Measurements from ENCODE around the gene FOXK2. TPM values are rescaled to one million over a fixed set of nuclear protein-coding genes. Genes with fewer than 3 reads are reported as not detected.

Gene FOXK2
- 34.2 TPM for total RNA-seq

DNA sequence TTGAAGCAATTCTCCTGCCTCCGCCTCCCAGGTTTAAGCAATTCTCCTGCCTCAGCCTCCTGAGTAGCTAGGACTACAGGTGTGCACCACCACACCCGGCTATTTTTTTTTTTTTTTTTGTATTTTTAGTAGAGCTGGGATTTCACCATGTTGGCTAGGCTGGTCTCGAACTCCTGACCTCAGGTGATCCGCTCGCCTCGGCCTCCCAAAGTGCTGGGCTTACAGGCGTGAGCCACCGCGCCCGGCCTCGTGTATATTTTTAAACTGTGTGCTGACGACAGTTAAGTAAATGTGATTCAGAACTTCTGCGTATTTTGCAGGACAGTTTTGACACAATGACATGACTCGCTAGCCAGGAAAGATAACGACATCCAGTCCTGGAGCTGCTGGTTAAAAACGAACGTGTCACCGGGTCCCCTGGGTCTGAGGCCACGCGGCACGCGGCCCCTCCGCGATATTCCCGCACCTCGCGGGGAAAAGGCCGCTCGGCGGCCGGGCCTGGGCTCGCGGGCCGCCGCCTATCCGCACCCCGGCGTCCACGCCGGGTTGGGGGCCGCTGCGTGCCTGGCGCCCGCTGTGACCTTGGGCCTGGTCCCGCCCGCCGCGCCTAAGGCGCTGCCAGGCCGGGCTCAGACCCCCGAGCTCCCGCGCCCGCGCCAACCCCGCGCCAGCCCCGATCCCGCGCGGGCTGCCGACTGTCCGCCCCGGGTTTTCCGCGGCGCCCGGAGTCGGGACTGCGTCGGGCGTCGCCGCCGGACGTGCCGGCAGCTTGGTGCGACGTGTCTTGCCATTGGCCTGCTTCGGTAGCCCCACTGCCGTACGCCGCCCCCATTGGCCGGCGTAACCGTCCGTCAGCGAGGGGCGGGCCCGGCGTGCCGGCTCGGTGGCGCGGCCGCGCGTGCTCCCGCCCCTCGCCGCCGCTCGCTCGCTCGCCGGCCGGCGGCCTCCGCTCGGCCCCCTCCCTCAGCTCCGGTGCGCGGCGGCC is at the start of gene FOXK2:
FOXK2 (plus strand) TSS at position 907 of the 985 bp plus-strand sequence. CDS start 157 bp downstream, outside the sequence.
- ATAC-seq, result peak; percentile 98

DNA sequence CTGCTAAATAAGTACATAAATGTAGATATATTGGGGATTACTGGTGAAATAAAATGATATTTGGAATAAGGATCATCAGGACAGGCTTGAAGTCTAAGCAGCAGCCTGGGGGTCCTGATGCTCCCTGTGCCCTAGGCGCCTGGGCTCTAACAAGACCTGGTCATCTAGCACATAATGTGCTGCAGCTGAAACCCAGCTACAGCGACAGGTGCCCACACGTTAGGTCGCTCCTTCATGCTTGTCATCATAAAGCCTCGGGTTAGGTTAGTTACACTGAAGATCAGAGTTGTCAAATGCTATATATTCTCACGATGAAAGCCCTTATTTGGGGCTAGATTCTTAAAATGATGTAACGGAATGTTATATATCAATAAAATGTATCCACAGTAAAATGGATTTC is 49.5 kb upstream of the FOXK2 start:
- no peak for ATAC-seq

DNA sequence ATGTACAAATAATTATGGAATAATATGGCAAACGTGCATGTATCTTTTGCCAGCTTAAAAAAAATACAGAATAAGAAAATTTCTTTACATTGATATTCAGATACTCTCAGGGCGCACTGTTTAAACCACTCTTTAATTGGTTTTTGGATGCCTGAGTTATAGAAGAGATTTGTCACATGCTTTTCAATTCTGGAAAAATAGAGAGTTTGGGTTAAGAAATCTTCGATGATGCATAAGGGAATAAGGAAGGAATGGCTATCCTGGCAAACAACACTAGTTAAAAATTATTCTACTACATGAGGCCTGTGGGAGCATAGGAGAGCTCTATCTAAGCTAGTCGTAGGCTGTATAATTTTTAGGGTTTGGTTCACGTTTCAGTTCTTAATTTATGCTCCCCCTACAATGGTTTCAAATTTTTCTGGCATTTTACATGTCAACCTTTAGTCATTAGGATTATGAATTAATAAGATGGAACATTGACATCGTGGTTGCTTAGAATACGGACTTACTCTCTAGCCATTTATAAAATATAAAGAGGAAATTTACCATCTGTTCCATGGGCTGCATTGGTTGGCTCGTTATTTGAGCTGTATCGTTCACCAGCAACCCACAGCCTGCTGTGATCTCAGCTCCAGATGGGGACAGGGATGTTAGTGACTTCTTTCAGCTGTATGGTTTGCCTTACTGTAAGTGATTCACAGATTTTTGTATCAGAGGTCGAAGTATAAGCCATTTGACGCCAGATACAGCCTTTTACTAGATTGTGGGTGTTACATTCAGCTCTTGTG is 45.1 kb upstream of the FOXK2 start:
- ATAC-seq, result no peak

DNA sequence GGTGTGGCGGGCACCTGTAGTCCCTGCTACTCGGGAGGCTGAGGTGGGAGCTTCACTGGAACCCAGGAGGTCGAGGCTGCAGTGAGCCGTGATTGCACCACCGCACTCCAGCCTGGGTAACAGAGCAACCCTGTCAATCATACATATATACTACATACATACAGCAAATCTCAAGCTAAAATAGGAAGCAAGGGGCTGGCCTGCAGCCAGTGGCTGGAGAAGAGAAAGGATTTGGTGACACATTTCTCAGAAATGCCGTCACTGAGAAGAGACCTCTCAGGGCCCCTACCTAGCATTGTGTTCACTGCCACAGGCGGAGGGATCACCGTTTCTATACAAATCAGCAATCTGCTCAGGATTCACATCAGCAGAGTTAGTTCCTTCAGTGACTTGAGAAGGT is 44.1 kb upstream of the FOXK2 start:
- no peak for ATAC-seq

DNA sequence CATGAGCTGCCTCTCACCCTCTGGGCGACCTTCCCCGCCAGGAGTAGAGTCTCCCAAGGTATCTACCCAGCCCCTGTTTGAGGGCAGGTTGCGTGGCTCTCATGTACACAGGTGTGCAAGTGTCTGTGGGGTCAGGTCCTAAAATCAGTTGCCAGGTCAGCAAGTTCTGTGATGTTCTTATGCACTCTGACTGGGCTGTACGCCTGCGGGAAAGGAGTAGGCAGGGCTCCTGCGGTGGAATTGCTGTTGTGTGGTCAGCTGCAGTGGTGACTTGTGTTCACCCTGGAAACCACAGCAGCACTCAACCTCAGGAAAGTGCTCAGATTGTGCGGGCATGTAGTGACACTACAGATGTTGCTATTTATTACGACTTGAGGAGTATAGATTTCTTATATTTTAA is 41.6 kb upstream of the FOXK2 start:
- ATAC-seq, result no peak

DNA sequence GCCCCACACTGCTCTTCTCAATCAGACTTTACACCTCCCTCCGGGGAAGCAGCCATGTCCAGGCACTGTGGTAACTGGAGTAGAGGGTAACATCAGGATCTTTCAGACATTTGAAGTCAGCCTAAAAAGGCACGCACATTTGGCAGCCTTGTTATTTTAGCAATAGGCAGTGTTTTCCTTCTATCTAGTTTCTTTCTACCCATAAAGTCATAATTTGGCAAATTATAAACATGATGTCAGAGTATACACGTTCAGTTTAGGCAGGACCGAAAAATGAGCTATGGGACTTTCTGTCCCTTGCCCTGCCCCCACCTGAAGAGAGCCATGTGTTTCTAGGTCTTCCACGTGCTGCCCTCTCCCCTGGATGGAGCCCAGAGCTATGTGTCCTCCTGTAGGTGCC is 39.9 kb upstream of the FOXK2 start:
- no peak for ATAC-seq

DNA sequence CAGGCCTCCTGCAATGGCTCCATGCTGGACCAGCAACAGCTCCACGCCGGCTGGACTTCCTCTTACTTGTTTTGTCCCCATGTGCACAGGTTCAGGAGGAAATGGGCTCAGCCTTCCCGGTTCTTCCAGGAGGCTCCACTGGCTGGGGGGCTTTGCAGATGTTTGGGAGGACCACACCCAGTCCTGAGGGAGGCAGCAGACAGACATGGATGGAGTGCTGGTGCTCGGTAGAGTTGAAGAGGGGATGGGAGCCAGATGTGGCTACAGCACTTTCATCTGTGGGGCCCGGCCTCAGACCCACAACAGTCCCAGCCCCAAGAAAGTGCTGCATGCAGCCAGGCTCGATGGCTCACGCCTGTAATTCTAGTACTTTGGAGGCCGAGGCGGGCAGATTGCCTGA is 39.2 kb upstream of the FOXK2 start:
- no peak for ATAC-seq

DNA sequence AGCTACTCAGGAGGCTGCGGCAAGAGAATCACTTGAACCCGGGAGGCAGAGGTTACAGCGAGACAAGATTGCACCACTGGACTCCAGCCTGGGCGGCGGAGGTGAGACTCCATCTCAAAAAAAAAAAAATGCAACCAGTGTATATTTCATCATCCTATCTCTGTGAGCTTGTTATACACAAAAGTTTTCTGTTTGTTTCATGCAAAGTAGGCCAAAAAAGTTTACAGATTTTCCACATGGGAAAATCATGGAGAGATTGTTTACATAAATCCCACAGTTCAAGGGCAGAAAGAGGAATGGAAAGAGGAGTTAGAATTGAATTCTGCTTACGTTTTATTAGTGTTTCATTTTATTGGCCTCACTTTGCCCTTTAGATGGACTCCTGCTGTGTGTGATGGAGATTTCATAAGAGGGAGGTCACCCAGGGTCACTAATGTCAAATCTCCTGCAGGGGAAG is 36.3 kb upstream of the FOXK2 start:
- no peak for ATAC-seq

DNA sequence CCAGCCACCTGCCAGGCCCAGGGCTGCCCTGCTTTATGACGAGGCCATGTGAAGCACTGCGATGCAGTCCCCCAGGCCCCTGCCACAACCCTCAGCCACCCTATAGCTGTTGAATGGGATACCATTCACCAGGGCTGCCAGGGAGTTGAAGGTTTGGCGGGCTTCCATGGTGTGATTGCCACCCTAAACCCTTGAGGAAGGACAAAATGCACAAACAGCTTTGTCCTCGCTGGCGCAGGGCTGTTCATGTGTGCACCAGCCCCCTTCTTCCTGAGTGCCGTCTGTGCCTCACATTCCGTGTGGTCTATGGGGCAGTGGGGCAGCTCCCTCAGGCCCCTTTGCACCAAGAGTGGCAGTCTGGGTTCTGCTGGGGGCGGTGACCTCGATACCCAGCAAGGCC is 35.7 kb upstream of the FOXK2 start:
- no peak for ATAC-seq

DNA sequence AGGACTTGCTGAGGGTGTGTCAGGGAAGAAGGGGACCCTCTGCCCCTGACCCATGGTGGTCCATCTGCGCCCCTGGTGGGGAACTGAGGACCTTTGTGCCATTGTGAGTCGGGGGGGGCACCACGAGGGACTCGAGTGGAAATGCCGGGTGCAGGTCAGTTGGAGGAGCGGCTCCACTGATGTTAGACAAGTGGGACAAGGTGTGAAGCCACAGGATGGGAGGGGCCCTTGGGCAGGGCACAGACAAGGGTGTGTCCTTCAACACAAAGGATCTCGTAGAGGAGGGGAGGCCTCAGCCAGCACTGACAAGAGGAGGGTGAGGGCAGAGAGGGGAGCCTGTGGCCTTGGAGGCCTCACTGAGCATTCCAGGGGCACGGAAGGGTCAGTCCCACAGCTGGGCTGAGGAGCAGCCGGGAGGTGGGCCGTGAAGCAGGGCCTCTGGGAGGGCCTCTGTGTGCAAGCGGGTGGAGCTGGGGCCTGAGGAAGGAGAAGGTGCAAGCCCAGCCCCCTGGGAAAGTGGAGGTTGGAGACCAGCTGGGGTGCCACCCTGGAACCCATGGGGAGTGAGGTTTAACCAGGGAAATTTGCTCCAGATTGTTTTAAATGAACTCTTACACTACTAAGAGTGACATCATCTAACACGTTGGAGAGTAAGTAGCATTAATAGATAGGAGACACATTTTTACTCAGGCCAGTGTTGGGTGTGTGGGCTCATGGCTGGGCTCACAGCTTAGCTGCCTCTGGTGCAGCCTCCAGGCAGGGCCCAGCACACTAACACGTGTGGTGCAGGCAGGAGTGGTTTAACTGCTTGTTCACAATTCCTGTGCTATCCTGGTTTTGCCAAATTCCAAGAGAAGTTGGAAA is 33.1 kb upstream of the FOXK2 start:
- ATAC-seq, result peak; percentile 77

DNA sequence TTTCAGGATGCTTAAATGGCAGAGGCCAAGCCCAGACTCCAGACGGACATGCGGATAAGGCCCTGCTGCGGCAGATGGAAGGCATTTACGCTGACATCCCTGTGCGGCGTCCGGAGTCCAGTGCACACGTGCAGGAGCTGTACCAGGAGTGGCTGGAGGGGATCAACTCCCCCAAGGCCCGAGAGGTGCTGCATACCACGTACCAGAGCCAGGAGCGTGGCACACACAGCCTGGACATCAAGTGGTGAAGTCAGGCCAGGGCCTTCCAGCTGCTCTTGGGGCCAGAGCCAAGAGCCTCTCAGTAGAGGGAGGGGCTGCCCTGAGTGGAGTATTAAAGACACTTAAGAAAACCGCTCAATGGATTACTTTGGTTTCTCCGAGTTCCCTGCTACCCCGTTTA is 31.6 kb upstream of the FOXK2 start:
- no peak for ATAC-seq

DNA sequence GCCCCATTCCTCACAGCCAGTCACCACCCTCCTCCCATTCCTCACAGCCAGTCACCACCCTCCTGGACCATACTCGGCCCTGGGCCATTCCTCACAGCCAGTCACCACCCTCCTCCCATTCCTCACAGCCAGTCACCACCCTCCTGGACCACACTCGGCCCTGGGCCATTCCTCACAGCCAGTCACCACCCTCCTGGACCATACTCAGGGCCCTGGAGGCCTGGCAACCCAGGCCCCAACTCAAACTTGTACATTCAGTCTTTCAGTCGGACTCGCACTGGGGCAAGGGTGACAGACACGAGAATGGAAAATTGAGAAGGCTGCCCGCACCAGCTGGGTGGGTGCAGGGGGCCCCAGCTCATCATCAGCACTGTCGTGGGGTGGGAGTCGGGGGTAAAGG is 30.4 kb upstream of the FOXK2 start:
- ATAC-seq, result no peak

DNA sequence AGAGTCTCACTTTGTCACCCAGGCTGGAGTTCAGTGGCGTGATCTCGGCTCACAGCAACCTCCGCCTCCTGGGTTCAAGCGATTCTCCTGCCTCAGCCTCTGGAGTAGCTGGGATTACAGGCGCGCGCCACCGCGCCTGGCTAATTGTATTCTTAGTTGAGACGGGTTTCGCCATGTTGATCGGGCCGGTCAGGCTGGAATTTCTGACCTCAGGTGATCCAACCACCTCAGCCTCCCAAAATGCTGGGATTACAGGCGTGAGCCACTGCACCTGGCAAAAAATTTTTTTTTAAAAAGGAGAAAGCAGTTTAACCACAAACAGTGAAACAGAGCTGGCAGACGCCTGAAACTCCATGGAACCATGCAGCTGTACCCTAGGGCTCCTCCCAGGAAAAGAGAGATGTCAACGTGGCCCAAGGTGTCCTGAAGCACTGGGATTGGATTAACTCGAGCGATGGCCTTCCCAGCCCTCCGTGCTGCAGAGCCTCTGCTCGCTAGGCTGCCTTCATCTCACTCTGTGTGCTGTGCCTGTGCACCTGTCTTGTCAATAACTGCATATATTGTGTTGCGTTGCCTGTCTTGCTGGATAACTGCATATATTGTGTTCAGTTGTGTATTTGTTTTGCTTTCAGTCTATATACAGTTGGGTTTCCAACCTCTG is 29.6 kb upstream of the FOXK2 start:
- ATAC-seq, result no peak

DNA sequence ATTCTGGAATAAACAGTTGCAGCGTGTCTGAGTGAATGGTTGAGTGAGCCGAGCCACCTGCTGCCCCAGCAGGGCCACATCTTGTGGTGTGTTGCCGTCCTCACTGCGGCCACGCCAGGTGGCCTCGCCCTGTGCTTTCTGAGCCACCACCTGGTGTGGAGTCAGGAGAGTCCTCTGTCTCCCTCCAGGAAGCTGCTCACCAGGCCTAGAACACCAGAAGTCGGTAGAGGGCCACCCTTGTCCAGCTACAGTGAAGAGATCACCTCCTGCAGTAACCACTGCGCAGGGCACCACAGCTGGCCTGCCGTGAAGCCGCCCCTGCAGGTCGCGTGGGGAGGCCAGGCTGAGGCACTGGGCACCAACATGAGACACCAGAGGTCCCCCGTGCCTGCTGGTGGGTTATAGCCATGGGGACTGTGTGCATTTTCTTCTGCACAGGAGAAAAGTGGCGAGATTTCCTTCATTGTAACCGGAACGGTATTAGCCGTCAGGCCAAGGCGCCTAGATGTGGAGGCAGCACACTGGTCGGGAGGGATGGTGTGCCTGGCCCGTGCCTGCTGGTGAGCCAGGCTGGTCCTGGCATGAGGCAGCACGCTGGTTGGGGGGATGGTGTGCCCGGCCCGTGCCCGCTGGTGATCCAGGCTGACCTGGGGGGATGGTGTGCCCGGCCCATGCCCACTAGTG is 28.9 kb upstream of the FOXK2 start:
- ATAC-seq, result no peak

DNA sequence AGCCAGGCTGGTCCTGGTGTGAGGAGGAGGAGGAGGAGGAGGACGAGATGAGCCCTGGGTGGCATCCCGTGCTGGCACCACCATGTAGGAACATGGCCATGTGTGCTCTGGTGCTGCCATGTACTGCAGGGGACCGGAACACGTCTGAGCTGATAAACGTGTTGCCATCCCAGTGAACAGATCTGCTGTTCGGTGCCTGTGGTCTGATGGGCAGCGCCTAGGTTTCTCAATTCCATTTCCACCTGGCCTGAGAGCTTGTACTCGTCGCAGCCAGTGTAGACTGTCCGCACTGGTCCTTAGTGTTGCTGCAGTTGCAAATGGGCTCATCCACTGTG is 28.4 kb upstream of the FOXK2 start:
- ATAC-seq, result no peak

DNA sequence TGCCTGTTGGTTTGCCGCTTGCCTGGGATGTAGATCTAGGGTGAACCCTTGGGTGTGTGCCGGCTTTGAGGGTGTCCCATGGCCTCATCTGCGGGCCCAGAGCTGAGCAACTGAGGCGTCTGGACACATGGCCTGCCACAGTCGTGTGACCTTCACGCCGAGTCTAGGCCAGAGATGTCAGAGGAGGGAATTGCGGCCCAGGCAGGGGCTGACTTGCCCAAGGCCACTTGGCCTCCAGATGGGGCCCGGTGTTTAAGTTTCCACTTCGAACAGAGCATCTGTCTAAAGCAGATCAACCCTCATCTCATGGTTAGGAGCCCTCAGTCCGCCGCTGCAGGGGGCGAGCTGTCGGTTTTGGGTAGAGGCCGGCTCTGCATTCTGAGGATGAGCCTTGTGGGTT is 28.0 kb upstream of the FOXK2 start:
- no peak for ATAC-seq

DNA sequence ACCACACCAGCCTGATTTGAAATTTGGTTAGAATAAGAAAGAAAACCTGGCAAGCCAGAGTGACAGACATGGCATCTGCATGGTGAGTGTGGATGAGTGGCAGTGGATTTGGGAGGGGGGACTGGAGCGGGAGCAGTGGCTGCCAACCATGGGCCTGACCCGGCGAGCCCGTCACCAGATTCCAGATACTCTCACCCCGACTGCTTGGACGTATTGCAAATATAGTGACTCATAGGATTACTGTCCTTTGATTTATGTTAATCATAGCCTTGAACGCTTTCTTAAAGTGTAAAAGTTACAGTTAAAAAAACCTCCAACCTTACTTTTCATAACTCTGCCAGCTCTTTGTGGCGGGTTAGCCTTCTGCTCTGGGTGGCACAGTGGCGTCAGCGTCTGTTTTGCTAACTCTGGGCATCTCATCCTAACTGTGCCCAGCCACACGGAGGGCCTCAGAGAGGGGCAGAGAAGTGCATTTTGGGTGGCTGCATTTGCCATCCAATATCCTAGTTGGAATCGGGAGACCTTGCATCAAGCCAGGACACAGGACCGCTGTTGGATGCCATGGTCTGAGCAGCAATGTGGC is 26.8 kb upstream of the FOXK2 start:
- ATAC-seq, result peak; percentile 23

DNA sequence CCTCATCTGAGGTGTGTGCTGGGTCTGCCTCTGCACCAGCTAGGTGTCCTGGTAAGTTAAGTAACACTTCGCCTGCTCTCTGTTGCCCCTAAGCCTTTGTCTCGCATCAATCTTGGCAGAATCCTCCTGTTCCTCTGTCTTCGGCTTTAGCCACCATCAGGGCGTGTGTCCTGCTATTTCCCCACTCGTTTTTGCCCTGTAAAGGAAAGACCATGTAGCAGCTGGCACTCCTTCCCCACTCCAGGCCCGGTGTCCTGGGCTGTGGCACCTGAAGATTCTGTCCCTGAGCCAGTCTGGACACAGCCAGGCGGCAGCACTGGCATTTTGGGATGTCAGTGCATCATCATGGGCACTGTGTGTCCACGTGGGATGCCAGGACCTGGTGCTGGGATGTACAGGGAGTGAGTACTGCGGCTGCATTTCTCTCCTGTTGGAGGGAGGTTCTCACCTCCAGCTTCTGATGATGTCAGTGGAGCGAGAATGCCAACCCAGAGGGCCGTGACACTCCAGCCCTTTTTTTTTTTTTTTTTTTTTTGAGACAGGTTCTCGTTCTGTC is 26.2 kb upstream of the FOXK2 start:
- ATAC-seq, result peak; percentile 20

DNA sequence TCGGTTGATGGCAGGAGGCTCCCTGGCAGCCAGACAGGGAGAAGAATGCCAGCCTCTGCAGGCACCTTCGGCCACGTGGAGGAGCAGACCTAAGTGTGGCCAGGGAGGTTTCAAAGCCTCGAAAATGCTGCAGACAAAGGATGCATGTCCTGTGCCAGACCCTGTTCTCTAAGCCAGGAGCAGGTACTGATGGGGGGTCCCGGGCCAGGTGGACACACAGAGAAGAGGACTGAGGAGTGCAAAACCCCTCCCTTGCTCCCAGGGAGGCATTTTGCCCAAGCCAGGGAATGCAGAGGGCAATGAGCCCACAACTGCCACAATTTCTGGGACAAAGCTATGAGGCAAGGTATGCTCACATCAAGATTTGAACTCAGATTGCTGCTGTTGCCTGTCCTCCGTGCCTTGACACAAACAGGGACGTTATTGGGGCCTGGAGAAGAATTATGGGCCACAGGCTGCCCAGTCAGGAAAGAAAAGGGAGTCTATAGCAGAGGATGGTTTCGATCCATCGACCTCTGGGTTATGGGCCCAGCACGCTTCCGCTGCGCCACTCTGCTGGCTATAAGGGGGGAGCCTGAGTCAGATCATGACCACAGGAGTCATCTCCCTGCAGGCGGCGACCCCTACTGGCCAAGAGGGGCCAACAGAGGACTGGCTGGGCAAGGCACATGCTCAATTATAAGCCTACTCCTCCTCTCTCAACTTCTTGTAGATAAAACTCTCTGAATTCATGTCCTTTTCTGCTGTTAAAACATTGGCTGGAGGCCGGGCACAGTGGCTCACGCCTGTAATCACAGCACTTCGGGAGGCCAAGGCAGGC is 25.1 kb upstream of the FOXK2 start:
- peak; percentile 43 for ATAC-seq
